Nephron progenitor cell (in vitro differentiated cells): Measurements from ENCODE around the gene TWSG1.
A peak's percentile ranks its signal among the peaks of the same experiment; 100 is the strongest.

Experiments used
- DNase-seq: peaks from one replicate; pipeline ENCODE4 v3.0.0; 2021
- H3K27ac Mint-ChIP-seq: 2 replicates; pipeline ENCODE4 v1.8.0; 2021; ENCODE audit warnings: mild to moderate bottlenecking, moderate library complexity, mixed read lengths
- H3K27me3 Mint-ChIP-seq: 2 replicates; pipeline ENCODE4 v1.8.0; 2021; ENCODE audit warnings: mild to moderate bottlenecking, low read depth, mixed read lengths; ENCODE audit not compliant: poor library complexity
- H3K36me3 Mint-ChIP-seq: 2 replicates; pipeline ENCODE4 v1.8.0; 2021; ENCODE audit warnings: low read depth, mixed read lengths
- H3K4me1 Mint-ChIP-seq: 2 replicates; pipeline ENCODE4 v1.8.0; 2021; ENCODE audit warnings: mixed read lengths
- H3K4me3 Mint-ChIP-seq: 2 replicates; pipeline ENCODE4 v1.8.0; 2021; ENCODE audit warnings: mild to moderate bottlenecking, moderate library complexity, mixed read lengths
- H3K9me3 Mint-ChIP-seq: 2 replicates; pipeline ENCODE4 v1.8.0; 2021; ENCODE audit warnings: mild to moderate bottlenecking, moderate library complexity, mixed read lengths
- CTCF ChIP-seq: fragments of 200-600 bp; sonication (generic); IDR thresholded peaks from 2 replicates; pipeline ENCODE4 v1.5.0; 2021; ENCODE audit warnings: antibody characterized with exemption

TWSG1 gene

DNA sequence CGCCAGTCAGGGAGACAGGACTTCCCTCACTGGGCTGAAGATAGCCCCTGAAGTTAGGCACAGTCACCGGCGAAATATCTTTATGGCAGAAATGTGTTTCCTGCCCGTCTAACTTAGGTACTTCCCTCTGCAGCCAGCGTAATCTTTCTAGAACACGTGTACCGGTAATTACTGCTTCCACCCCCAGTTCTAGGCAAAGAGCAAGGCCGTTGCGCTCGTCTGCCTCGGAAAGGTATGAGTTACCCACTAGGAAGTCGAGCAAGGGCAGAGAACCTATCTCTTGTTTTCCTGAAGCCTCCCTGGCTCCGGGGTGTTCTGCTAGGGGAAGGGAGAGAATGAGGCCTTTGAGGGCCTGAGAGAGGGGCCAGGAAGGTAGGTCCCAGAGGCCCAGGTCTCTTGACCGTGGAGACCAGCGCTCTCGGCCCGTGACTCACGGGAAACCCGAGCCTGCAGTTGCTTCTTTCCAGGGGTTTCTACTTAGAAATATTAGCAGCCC lies 70.0 kb downstream of the TWSG1 start:
- Mint-ChIP-seq H3K36me3 (peaks cover 37% of the 10 kb centered on the region), H3K4me3 (no peak overlapping the region), H3K4me1 (peaks cover 15% of the 10 kb centered on the region), H3K27ac (peak overlapping the region; percentile 84), H3K9me3 (peaks cover 3% of the 10 kb centered on the region), H3K27me3 (no peaks in the 10 kb centered on the region)
- TF ChIP-seq CTCF, result no peak
- DNase-seq, result no peak

GRCh38 chr18:9405130-9405529 lies 70.6 kb downstream of the TWSG1 start:
- DNase-seq, result no peak
- H3K4me3 Mint-ChIP-seq, result no peak overlapping the region
- peaks cover 36% of the 10 kb centered on the region for H3K36me3 Mint-ChIP-seq
- TF ChIP-seq CTCF, result no peak
- H3K27ac Mint-ChIP-seq, result peak overlapping the region; percentile 84
- H3K4me1 Mint-ChIP-seq, result peaks cover 15% of the 10 kb centered on the region
- H3K27me3 Mint-ChIP-seq, result no peaks in the 10 kb centered on the region
- H3K9me3 Mint-ChIP-seq, result peaks cover 3% of the 10 kb centered on the region

DNA sequence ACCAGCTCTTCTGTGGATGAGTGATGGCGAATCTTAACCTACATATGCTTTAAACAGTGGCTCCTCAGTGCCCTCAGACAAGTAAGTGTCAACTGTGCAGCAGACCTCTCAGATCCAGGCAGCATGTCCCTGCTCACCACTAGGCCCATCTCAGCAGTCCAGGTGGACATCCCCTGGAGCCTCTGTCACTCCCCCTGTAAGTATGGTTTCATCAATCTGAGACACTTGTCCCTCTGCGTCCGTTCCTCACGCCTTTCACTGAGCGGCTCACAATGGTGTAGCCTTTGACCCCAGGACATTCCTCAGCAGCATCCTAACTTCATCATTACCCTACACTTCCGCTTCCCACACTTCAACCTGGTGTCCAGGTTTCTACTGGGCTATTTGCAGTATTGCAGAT lies 71.4 kb downstream of the TWSG1 start:
- Mint-ChIP-seq H3K9me3 (peaks cover 3% of the 10 kb centered on the region), H3K4me1 (peaks cover 15% of the 10 kb centered on the region), H3K27ac (peak overlapping the region; percentile 84), H3K27me3 (no peaks in the 10 kb centered on the region), H3K4me3 (no peak overlapping the region), H3K36me3 (peaks cover 33% of the 10 kb centered on the region)
- no peak for DNase-seq
- TF ChIP-seq CTCF, result no peak

DNA sequence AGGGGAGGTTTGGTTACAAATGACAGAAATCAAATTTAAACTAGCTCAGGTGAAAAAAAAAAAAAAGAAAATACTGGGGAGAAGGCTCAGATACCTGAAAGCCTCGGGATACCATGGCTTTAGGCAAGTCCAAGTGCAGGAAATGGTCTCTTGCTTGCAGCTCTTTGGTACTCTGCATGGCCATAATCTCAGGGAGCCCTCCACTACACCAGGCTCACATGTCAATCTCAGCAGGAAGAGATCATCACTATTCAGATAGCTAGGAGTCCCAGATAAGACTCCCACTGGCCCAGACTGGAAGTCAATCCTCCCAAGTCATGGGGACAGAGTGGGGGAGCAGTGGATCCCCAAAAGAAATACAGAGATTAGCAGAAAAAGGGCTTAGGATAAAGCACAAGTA lies 75.9 kb downstream of the TWSG1 start:
- peaks cover 21% of the 10 kb centered on the region for H3K4me1 Mint-ChIP-seq
- no peak overlapping the region for H3K27ac Mint-ChIP-seq
- H3K9me3 Mint-ChIP-seq, result no peaks in the 10 kb centered on the region
- H3K36me3 Mint-ChIP-seq, result peaks cover 6% of the 10 kb centered on the region
- no peak for DNase-seq
- H3K4me3 Mint-ChIP-seq, result no peak overlapping the region
- no peak for TF ChIP-seq CTCF
- H3K27me3 Mint-ChIP-seq, result peaks cover 5% of the 10 kb centered on the region

DNA sequence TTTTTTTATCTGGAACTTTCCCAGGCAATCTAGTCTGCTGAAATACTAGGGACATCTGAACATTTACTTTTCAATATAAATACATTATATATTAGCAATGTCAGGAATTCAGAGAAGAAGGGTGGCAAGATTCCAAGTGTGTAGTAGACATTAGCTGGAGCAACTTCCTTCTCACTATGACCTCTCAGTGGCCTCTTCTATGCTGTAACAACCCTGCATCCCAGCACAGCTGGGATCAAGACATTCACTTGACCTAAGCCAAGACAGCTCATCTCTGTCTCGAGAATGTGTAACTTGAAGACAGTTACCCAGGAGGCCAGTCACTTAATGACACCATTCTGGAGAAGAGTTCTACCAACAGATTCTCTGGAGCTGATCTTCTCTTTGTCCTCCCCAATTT lies 79.0 kb downstream of the TWSG1 start:
- no peak overlapping the region for H3K4me3 Mint-ChIP-seq
- H3K36me3 Mint-ChIP-seq, result no peaks in the 10 kb centered on the region
- H3K27ac Mint-ChIP-seq, result no peak overlapping the region
- peaks cover 37% of the 10 kb centered on the region for H3K4me1 Mint-ChIP-seq
- no peak for TF ChIP-seq CTCF
- no peaks in the 10 kb centered on the region for H3K9me3 Mint-ChIP-seq
- peaks cover 5% of the 10 kb centered on the region for H3K27me3 Mint-ChIP-seq
- no peak for DNase-seq

- Mint-ChIP-seq H3K27me3 (peaks cover 5% of the 10 kb centered on the region), H3K9me3 (no peaks in the 10 kb centered on the region), H3K4me3 (no peak overlapping the region), H3K36me3 (no peaks in the 10 kb centered on the region), H3K4me1 (peaks cover 53% of the 10 kb centered on the region), H3K27ac (peak overlapping the region; percentile 86)
- no peak for TF ChIP-seq CTCF
- no peak for DNase-seq
Measured at GRCh38 chr18:9416563-9417072, 82.0 kb downstream of the TWSG1 start.
